ENCODE data around the gene PTPN7. TPM values are rescaled to one million over a fixed set of nuclear protein-coding genes. Genes with fewer than 3 reads are reported as not detected.

PTPN7 gene
- total and polyA plus RNA-seq, 2 experiments from 2014 or later = 0.41 TPM; not detected in 1

DNA sequence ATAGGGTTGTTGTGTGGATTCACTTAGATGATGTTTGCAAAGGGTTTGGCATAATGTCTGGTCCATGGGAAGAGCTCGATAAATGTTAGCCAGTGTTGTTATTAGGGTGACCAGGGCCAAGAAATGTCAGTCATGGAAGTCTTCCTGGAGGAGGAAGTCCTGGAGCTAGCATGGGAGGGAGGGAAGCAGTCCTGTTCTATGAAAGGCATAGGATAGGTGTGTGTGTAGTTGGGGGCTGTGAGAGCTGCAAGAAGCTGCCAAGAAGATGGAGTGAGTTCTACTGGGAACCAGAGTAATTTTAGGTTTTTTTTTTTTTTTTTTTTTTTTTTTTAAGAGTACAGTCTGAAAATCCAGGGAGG, 37.9 kb upstream of the PTPN7 start:
- 92% methylated on average over 1 of the region's 1 CpG for WGBS (ENCODE audit: low lambda C conversion rate, missing lambda C conversion rate)
- Histone ChIP-seq H3K79me2 (no peaks in the 10 kb centered on the region), H3K9me3 (ENCODE audit: low read depth) (no peaks in the 10 kb centered on the region), H2AFZ (no peak overlapping the region), H3K4me1 (ENCODE audit: insufficient read depth) (peaks cover 2% of the 10 kb centered on the region), H3K4me3 (no peak overlapping the region), H3K36me3 (replicated peaks; ENCODE audit: insufficient read depth, low read depth) (no peaks in the 10 kb centered on the region), H3K9me2 (replicated peaks; ENCODE audit: insufficient read depth) (no peaks in the 10 kb centered on the region), H3K27ac (no peak overlapping the region), H3K4me2 (no peak overlapping the region), H4K20me1 (ENCODE audit: insufficient read depth, poor library complexity, severe bottlenecking) (no peaks in the 10 kb centered on the region), H3K27me3 (peaks cover 28% of the 10 kb centered on the region)
- no peak for DNase-seq (ENCODE audit: low spot score)
- TF ChIP-seq EZH2phosphoT487 (IDR thresholded peaks at IDR 0.05; ENCODE audit: low read depth, severe bottlenecking, unreplicated experiment) (no peak), CTCF (IDR thresholded peaks at IDR 0.05; ENCODE audit: poor library complexity) (no peak), EZH2 (IDR thresholded peaks at IDR 0.05; ENCODE audit: borderline replicate concordance) (no peak)

DNA sequence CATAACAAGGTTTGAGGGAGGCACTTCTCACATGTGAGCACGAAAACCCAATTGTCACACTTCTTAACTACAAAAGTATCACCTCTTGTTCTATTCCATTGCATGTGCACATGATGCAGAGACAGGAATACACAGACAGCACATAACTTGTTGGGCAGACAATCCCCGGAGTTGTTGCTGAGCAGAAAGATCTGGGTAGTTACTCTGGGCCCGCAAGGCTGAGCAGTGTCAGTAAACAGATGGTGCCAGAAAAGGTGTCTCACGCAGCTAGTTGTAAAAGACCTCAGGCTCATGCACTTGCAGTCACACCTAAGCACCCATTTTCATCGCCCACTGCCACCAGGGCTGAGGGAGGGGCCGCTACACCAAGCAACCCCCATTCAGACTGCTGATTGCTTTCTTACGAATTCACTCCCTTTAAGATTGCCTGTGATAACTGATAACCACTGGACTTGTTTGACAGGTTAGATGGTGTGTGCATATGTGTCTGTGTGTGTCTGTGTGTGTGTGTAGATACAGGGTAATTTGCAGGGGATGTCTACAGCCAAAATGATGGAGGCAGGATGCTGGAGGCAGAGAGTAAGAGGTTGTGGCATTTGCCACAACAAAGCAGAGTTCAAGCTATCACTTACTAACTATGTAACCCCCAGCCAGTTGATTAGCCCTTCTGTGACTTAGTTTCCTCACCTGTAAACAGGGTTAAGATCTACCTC, 37.4 kb upstream of the PTPN7 start:
- Histone ChIP-seq H3K27ac (no peak overlapping the region), H3K9me3 (ENCODE audit: low read depth) (no peaks in the 10 kb centered on the region), H3K4me2 (no peak overlapping the region), H2AFZ (no peak overlapping the region), H3K4me1 (ENCODE audit: insufficient read depth) (peaks cover 6% of the 10 kb centered on the region), H4K20me1 (ENCODE audit: insufficient read depth, poor library complexity, severe bottlenecking) (no peaks in the 10 kb centered on the region), H3K27me3 (peaks cover 32% of the 10 kb centered on the region), H3K79me2 (no peaks in the 10 kb centered on the region), H3K9me2 (replicated peaks; ENCODE audit: insufficient read depth) (no peaks in the 10 kb centered on the region), H3K36me3 (replicated peaks; ENCODE audit: insufficient read depth, low read depth) (no peaks in the 10 kb centered on the region), H3K4me3 (no peak overlapping the region)
- 77% methylated on average over 7 of the region's 7 CpGs for WGBS (ENCODE audit: low lambda C conversion rate, missing lambda C conversion rate)
- DNase-seq (ENCODE audit: low spot score) = no peak
- TF ChIP-seq EZH2 (IDR thresholded peaks at IDR 0.05; ENCODE audit: borderline replicate concordance) (no peak), CTCF (IDR thresholded peaks at IDR 0.05; ENCODE audit: poor library complexity) (no peak), EZH2phosphoT487 (IDR thresholded peaks at IDR 0.05; ENCODE audit: low read depth, severe bottlenecking, unreplicated experiment) (no peak)

GRCh38 chr1:202194328-202194648, 33.9 kb upstream of the PTPN7 start:
- H3K36me3 ChIP-seq (replicated peaks; ENCODE audit: insufficient read depth, low read depth) = no peaks in the 10 kb centered on the region
- H3K4me2 ChIP-seq = peak overlapping the region; percentile 88
- H4K20me1 ChIP-seq (ENCODE audit: insufficient read depth, poor library complexity, severe bottlenecking) = no peaks in the 10 kb centered on the region
- H3K79me2 ChIP-seq = no peaks in the 10 kb centered on the region
- H3K27me3 ChIP-seq = peaks cover 32% of the 10 kb centered on the region
- H2AFZ ChIP-seq = no peak overlapping the region
- no peaks in the 10 kb centered on the region for H3K9me2 ChIP-seq (replicated peaks; ENCODE audit: insufficient read depth)
- no peaks in the 10 kb centered on the region for H3K9me3 ChIP-seq (ENCODE audit: low read depth)
- WGBS (ENCODE audit: low lambda C conversion rate, missing lambda C conversion rate) = 65% methylated on average over 11 of the region's 11 CpGs
- no peak for TF ChIP-seq CTCF (IDR thresholded peaks at IDR 0.05; ENCODE audit: poor library complexity)
- TF ChIP-seq EZH2 (IDR thresholded peaks at IDR 0.05; ENCODE audit: borderline replicate concordance) = no peak
- TF ChIP-seq EZH2phosphoT487 (IDR thresholded peaks at IDR 0.05; ENCODE audit: low read depth, severe bottlenecking, unreplicated experiment) = no peak
- no peak overlapping the region for H3K4me3 ChIP-seq
- H3K27ac ChIP-seq = no peak overlapping the region
- H3K4me1 ChIP-seq (ENCODE audit: insufficient read depth) = peaks cover 19% of the 10 kb centered on the region
- DNase-seq (ENCODE audit: low spot score) = no peak
